ENCODE measurements around the gene NCBP3. TPM values are rescaled to one million over a fixed set of nuclear protein-coding genes. Genes with fewer than 3 reads are reported as not detected.

The NCBP3 gene
- total RNA-seq, 4 donors from 2014 or later, result 22.2 to 25.7 (median 24.3) TPM

- TF ChIP-seq POLR2A (IDR thresholded peaks at IDR 0.05) (no peak), CTCF (IDR thresholded peaks at IDR 0.05) (no peak), POLR2AphosphoS5 (IDR thresholded peaks at IDR 0.05) (no peak), EP300 (IDR thresholded peaks at IDR 0.05) (no peak)
- ATAC-seq, result no peak
- peaks cover 0 to 81% of the 10 kb centered on the region in 2 donors for H3K36me3 ChIP-seq
Observed at GRCh38 chr17:3877220-3877619, 31.2 kb upstream of the NCBP3 start.

GRCh38 chr17:3875317-3875716 is 29.3 kb upstream of the NCBP3 start:
- peaks cover 0 to 13% (median 0%) of the 10 kb centered on the region in 3 donors for H3K4me1 ChIP-seq
- no peak overlapping the region for H3K4me3 ChIP-seq
- no peak for TF ChIP-seq POLR2AphosphoS5 (IDR thresholded peaks at IDR 0.05)
- no peak for TF ChIP-seq EP300 (IDR thresholded peaks at IDR 0.05)
- TF ChIP-seq CTCF (IDR thresholded peaks at IDR 0.05), result no peak
- no peak for TF ChIP-seq POLR2A (IDR thresholded peaks at IDR 0.05)
- no peak for ATAC-seq
- WGBS, 2 donors (ENCODE audit: low coverage in 1 of 2), result 92 to 97% methylated on average over 3 to 4 of the region's 7 CpGs
- H3K9me3 ChIP-seq, result no peaks in the 10 kb centered on the region
- peaks cover 0 to 74% of the 10 kb centered on the region in 2 donors for H3K36me3 ChIP-seq
- no peak overlapping the region for H3K27ac ChIP-seq
- no peaks in the 10 kb centered on the region for H3K27me3 ChIP-seq

More at GRCh38 chr17:3877220-3877619, 31.2 kb upstream of the NCBP3 start:
- H3K4me1 ChIP-seq, result peaks cover 0 to 13% (median 0%) of the 10 kb centered on the region in 3 donors
- H3K9me3 ChIP-seq, result no peaks in the 10 kb centered on the region
- no peak overlapping the region for H3K27ac ChIP-seq
- H3K27me3 ChIP-seq, result no peaks in the 10 kb centered on the region
- WGBS, 2 donors (ENCODE audit: low coverage in 1 of 2), result 58% methylated on average over 4 of the region's 8 CpGs; no CpG with 5 or more reads in 1 of the 2 donors
- H3K4me3 ChIP-seq, result no peak overlapping the region

GRCh38 chr17:3873862-3874261 is 27.8 kb upstream of the NCBP3 start:
- peaks cover 0 to 75% of the 10 kb centered on the region in 2 donors for H3K36me3 ChIP-seq
- no peaks in the 10 kb centered on the region for H3K27me3 ChIP-seq
- no peak overlapping the region for H3K4me3 ChIP-seq
- H3K27ac ChIP-seq, result no peak overlapping the region
- H3K4me1 ChIP-seq, result peaks cover 0 to under 1% (median 0%) of the 10 kb centered on the region in 3 donors
- WGBS, 2 donors (ENCODE audit: low coverage in 1 of 2), result 95% methylated on average over 4 to 10 of the region's 10 CpGs
- H3K9me3 ChIP-seq, result no peaks in the 10 kb centered on the region
- no peak for ATAC-seq
- TF ChIP-seq CTCF (IDR thresholded peaks at IDR 0.05) (no peak), POLR2A (IDR thresholded peaks at IDR 0.05) (no peak), POLR2AphosphoS5 (IDR thresholded peaks at IDR 0.05) (no peak), EP300 (IDR thresholded peaks at IDR 0.05) (no peak)

DNA sequence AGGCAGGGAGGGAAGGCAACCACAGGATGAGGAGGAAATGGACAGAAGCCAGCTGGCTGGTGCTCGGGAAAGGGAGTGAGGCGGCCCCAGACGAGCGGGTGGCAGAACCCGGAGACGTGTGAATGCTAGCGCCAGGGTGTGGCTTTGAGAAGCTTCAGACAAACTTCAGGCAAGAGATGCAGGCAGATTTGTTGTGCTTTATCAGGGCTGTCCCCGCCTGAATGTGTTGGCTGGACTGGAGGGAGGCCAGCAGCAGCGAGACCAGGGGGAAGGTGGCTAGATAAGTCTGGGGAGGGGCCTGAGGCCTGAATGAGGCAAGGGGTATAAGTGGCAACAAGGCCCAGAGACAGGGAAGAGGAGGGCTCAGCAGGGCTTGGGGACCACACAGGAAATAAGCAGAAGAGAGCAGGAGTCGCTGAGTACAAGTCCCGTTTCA is 24.8 kb upstream of the NCBP3 start:
- Histone ChIP-seq H3K4me3 (no peak overlapping the region), H3K36me3 (peaks cover 0 to 50% of the 10 kb centered on the region in 2 donors), H3K4me1 (no peaks in the 10 kb centered on the region), H3K9me3 (no peaks in the 10 kb centered on the region), H3K27me3 (no peaks in the 10 kb centered on the region), H3K27ac (peak overlapping the region in 1 of 4 donors; percentile 16)
- TF ChIP-seq POLR2AphosphoS5 (IDR thresholded peaks at IDR 0.05) (no peak), CTCF (IDR thresholded peaks at IDR 0.05) (no peak), EP300 (IDR thresholded peaks at IDR 0.05) (no peak), POLR2A (IDR thresholded peaks at IDR 0.05) (no peak)
- no peak for ATAC-seq
- WGBS, 2 donors (ENCODE audit: low coverage in 1 of 2), result 60 to 82% methylated on average over 2 to 10 of the region's 11 CpGs

DNA sequence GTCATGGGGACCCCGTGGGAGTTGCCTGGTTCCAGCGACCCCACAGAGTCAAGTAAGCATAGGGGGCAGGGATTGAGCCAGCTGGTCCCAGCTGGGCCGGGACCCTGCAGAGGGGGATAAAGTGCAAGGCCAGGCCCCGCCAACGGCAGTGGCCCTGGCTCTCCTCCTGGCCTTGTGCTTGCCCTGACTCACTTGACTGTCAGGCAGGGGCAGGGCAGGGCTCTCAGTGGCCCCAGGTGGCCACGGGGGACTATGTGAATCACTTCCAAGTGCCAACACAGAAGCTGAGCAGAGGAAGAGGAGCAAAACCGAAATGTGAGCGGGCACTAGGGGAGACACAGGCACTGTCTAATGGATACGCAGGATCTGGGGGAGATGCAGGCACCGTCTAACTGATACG is 21.6 kb upstream of the NCBP3 start:
- 63% methylated on average over 5 of the region's 11 CpGs; no CpG with 5 or more reads in 1 of the 2 donors for WGBS, 2 donors (ENCODE audit: low coverage in 1 of 2)
- no peak for TF ChIP-seq CTCF (IDR thresholded peaks at IDR 0.05)
- no peak for TF ChIP-seq EP300 (IDR thresholded peaks at IDR 0.05)
- no peak for TF ChIP-seq POLR2AphosphoS5 (IDR thresholded peaks at IDR 0.05)
- no peak for TF ChIP-seq POLR2A (IDR thresholded peaks at IDR 0.05)
- H3K27me3 ChIP-seq, result no peaks in the 10 kb centered on the region
- no peak overlapping the region for H3K27ac ChIP-seq
- peaks cover 0 to 10% (median 0%) of the 10 kb centered on the region in 3 donors for H3K4me1 ChIP-seq
- H3K4me3 ChIP-seq, result no peak overlapping the region
- no peaks in the 10 kb centered on the region for H3K9me3 ChIP-seq
- peaks cover 0 to 17% of the 10 kb centered on the region in 2 donors for H3K36me3 ChIP-seq
- ATAC-seq, result no peak

Data from gastroesophageal sphincter (tissue), 4 donors.